Measurements from ENCODE around the gene ELAVL3.
A peak's percentile ranks its signal among the peaks of the same experiment; 100 is the strongest.
"Not testable (repeated sequence)": the region's sequence is repeated elsewhere in the genome, so short reads cannot be mapped to it uniquely, and the experiment has no call there.

ELAVL3 gene

GRCh38 chr19:11435057-11435832 is 45.6 kb downstream of the ELAVL3 start, which contains the start of the genes ODAD3 and PRKCSH:
TSS of gene ODAD3 (minus strand) at chr19:11435121. CDS start at chr19:11435016, 105 bp downstream.
TSS of gene PRKCSH (plus strand) at chr19:11435635. CDS start at chr19:11436118, 483 bp downstream.
- peak; percentile 100 for DNase-seq

- DNase-seq: no peak
Measured at GRCh38 chr19:11434703-11435056, 46.2 kb downstream of the ELAVL3 start.

- not testable (repeated sequence) for DNase-seq
Measured at GRCh38 chr19:11433526-11433925, 47.3 kb downstream of the ELAVL3 start.

- DNase-seq: no peak
Measured at GRCh38 chr19:11426656-11427055, 54.2 kb downstream of the ELAVL3 start.

GRCh38 chr19:11425719-11426457 is 55.0 kb downstream of the ELAVL3 start:
- DNase-seq: no peak

- DNase-seq: no peak
Measured at GRCh38 chr19:11423791-11424181, 57.1 kb downstream of the ELAVL3 start.

- no peak for DNase-seq
Measured at GRCh38 chr19:11423164-11423790, 57.6 kb downstream of the ELAVL3 start.

GRCh38 chr19:11422163-11423065 is 58.4 kb downstream of the ELAVL3 start:
- no peak for DNase-seq

- DNase-seq: peak; percentile 27
Measured at GRCh38 chr19:11421371-11422098, 59.3 kb downstream of the ELAVL3 start.

- DNase-seq: peak; percentile 15
Measured at GRCh38 chr19:11420429-11421370, 60.1 kb downstream of the ELAVL3 start.

GRCh38 chr19:11418549-11419506 is 62.0 kb downstream of the ELAVL3 start, which contains the start of gene RGL3:
TSS of gene RGL3 (minus strand) at chr19:11419314. CDS start at chr19:11419278, 36 bp downstream.
- peak; percentile 9 for DNase-seq

GRCh38 chr19:11418094-11418548 is 62.7 kb downstream of the ELAVL3 start:
- no peak for DNase-seq

- DNase-seq: no peak
Measured at GRCh38 chr19:11416346-11417052, 64.3 kb downstream of the ELAVL3 start.

GRCh38 chr19:11414544-11414943 is 66.3 kb downstream of the ELAVL3 start:
- no peak for DNase-seq

GRCh38 chr19:11410682-11411081 is 70.2 kb downstream of the ELAVL3 start:
- no peak for DNase-seq

GRCh38 chr19:11408591-11408990 is 72.3 kb downstream of the ELAVL3 start:
- no peak for DNase-seq

- not testable (repeated sequence) for DNase-seq
Measured at GRCh38 chr19:11406703-11407236, 74.1 kb downstream of the ELAVL3 start.

Measured in NCI-H1105 (cell line).